ENCODE measurements around the gene TTLL7. TPM values are rescaled to one million over a fixed set of nuclear protein-coding genes. Genes with fewer than 3 reads are reported as not detected.
A peak's percentile ranks its signal among the peaks of the same experiment; 100 is the strongest.

The TTLL7 gene
- total RNA-seq, 1 experiment from 2014 or later = 15.5 TPM

DNA sequence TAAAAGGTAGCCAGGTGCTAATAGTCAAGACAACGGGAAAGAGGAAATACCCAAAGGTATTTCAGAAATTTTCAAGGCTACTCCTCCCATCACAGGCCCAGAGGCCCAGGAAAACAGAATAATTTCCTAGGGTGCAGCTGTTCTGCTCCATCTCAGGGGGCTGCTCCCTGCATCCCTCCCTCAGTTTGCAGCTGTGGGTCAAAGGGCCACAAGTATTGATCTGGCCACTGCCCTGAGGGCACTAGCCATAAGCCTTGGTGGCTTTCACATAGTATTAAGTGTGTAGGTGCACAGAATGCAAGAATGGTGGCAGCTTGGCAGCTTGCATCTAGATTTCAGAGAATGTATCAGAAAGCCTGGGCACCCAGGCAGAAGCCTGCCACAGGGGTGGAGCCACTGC lies 179.5 kb downstream of the TTLL7 start:
- no peak for DNase-seq (ENCODE audit: low read depth)

DNA sequence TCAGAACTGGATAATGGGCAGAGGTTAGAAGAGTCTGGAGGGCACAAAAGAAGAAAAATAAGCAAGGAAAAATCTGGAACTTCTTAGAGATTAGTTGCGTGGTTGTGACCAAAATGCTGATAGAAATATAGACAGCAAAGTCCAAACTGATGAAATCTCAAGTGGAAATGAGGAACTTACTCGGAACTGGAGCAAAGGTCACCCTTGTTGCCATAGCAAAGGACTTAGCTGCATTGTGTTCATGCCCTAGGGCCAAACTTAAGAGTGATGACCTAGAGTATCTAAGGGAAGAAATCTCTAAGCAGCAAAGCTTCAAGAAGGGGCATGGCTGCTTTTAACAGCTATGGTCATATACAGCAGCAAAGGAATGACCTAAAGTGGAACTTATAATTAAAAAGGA lies 180.0 kb downstream of the TTLL7 start:
- peak; percentile 9 for DNase-seq (ENCODE audit: low read depth)

- no peak for DNase-seq (ENCODE audit: low read depth)
These were observed 182.1 kb downstream of the TTLL7 start for GRCh38 chr1:83816836-83817235.

DNA sequence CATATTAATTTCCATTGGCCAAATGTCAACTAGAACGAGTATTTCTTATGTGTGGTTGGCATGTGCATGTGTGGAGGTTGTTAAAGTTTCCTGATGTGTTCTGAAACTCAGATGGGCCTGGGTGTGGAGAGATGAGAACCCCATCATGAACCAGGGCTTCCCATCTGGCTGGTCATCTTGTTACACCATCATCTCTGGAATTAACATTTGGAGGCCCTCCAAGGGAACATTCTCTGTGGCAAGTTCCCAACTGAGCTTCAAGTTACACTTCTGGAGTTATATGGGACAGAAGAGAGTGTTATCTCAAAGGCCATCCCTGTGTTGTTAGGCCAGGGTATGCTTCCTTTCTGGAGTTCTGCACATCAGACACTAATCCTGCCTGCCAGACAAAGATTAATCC lies 183.6 kb downstream of the TTLL7 start:
- DNase-seq (ENCODE audit: low read depth) = no peak

Other genes with a start within 250 kb of the TTLL7 start
- gene PRKACB, start 145.1 kb upstream of the TTLL7 start, total RNA-seq (2014; rRNA removed; shearing (Covaris generic)) = 47.3 and 47.9 TPM in 2 replicates

Data from Daoy (cell line).